Esophagus squamous epithelium (tissue), 5 donors: ENCODE results near the gene OR51B4. TPM values are rescaled to one million over a fixed set of nuclear protein-coding genes. Genes with fewer than 3 reads are reported as not detected.
"Not testable (repeated sequence)": the region's sequence is repeated elsewhere in the genome, so short reads cannot be mapped to it uniquely, and the experiment has no call there.

Experiments used
- DNase-seq: peaks from one replicate; lab custom pipeline; 2025; lab: John Stamatoyannopoulos, UW
- H3K27ac ChIP-seq, 4 donors: fragments of 200-600 bp; sonication (generic); one replicate each; pipeline ENCODE4 v1.5.1; 2016 to 2019; ENCODE audit warnings: mild to moderate bottlenecking in 1 of 4
- H3K27me3 ChIP-seq, 4 donors: fragments of 200-600 bp; sonication (generic); 1 replicate in 3 of 4; 2 replicates in 1 of 4; pipeline versions ENCODE4 v1.5.1 to v1.6.0; 2017 to 2021; ENCODE audit warnings: antibody characterized with exemption in 1 of 4
- H3K36me3 ChIP-seq, 3 donors: fragments of 200-600 bp; sonication (generic); one replicate each; pipeline ENCODE4 v1.5.1; 2016 to 2019
- H3K4me1 ChIP-seq, 3 donors: fragments of 200-600 bp; sonication (generic); one replicate each; pipeline ENCODE4 v1.5.1; 2017 to 2019
- H3K4me3 ChIP-seq, 4 donors: fragments of 200-600 bp; sonication (generic); 1 replicate in 3 of 4; 2 replicates in 1 of 4; pipeline ENCODE4 v1.5.1; 2016 to 2019; ENCODE audit warnings: mild to moderate bottlenecking in 2 of 4, moderate library complexity in 1 of 4
- H3K9me3 ChIP-seq, 3 donors: fragments of 200-600 bp; sonication (generic); one replicate each; pipeline ENCODE4 v1.5.1; 2016 to 2019
- CTCF ChIP-seq, 6 experiments: fragments of 450-650 bp in 4 of 6; fragments of 200-600 bp in 2 of 6; sonication (generic) in 2 of 6; IDR thresholded peaks; one replicate each; pipeline ENCODE4 v1.5.1; 2016 to 2019; ENCODE audit warnings: antibody characterized with exemption in 6 of 6, mild to moderate bottlenecking in 4 of 6, moderate library complexity in 4 of 6
- POLR2A ChIP-seq, 4 donors: fragments of 450-650 bp; IDR thresholded peaks; one replicate each; pipeline ENCODE4 v1.6.1; 2017; ENCODE audit warnings: antibody characterized with exemption in 4 of 4, mild to moderate bottlenecking in 4 of 4, moderate library complexity in 3 of 4
- WGBS, 2 donors: methylation state at CpG; one replicate each; pipeline ENCODE4 v1.1.5; 2018; 5-methylcytosine and 5-hydroxymethylcytosine counted together
- intact Hi-C: fragments of 100-400 bp; cut with DNase I; formaldehyde crosslinking; loops from one replicate; pipeline ENCODE4 v1.15.0; 2022
- total RNA-seq, 4 donors: library from RNA; depleted of rRNA; stranded (reverse); fragments of >200 nt; gene quantifications; one replicate each; pipeline ENCODE4 v1.1.0, GENCODE V29; 2016
- donor health status: DM: yes; HTN: yes; CAD: no.

OR51B4 gene
- total RNA-seq, 4 donors from 2014 or later, result not detected

- H3K9me3 ChIP-seq, result no peaks in the 10 kb centered on the region
Observed at GRCh38 chr11:5304046-5304445, 2.3 kb upstream of the OR51B4 start.

GRCh38 chr11:5303626-5304025 is 1.9 kb upstream of the OR51B4 start:
- whole genome bisulfite sequencing, 2 donors, result 79 to 80% methylated on average over 5 of the region's 5 CpGs
- Histone ChIP-seq H3K27ac (no peak overlapping the region), H3K9me3 (no peaks in the 10 kb centered on the region), H3K27me3 (no peaks in the 10 kb centered on the region), H3K4me3 (no peak overlapping the region), H3K4me1 (no peaks in the 10 kb centered on the region), H3K36me3 (no peaks in the 10 kb centered on the region)
- intact Hi-C loops, result no loop called here
- no peak for DNase-seq
- TF ChIP-seq CTCF (IDR thresholded peaks at IDR 0.05) (no peak), POLR2A (IDR thresholded peaks at IDR 0.05) (no peak)

More at GRCh38 chr11:5304046-5304445, 2.3 kb upstream of the OR51B4 start:
- H3K27me3 ChIP-seq, result no peaks in the 10 kb centered on the region
- H3K36me3 ChIP-seq, result no peaks in the 10 kb centered on the region
- no peak for DNase-seq
- H3K27ac ChIP-seq, result no peak overlapping the region
- intact Hi-C loops, result no loop called here
- H3K4me3 ChIP-seq, result no peak overlapping the region
- 83 to 100% methylated on average over 1 of the region's 1 CpG for WGBS, 2 donors
- TF ChIP-seq POLR2A (IDR thresholded peaks at IDR 0.05) (no peak), CTCF (IDR thresholded peaks at IDR 0.05) (no peak)
- H3K4me1 ChIP-seq, result no peaks in the 10 kb centered on the region

GRCh38 chr11:5300251-5300650 is 1.5 kb downstream of the OR51B4 start:
- H3K4me3 ChIP-seq, result no peak overlapping the region
- H3K4me1 ChIP-seq, result no peaks in the 10 kb centered on the region
- intact Hi-C loops, result no loop called here
- no peak overlapping the region for H3K27ac ChIP-seq
- TF ChIP-seq CTCF (IDR thresholded peaks at IDR 0.05) (no peak), POLR2A (IDR thresholded peaks at IDR 0.05) (no peak)
- no peaks in the 10 kb centered on the region for H3K27me3 ChIP-seq
- H3K9me3 ChIP-seq, result no peaks in the 10 kb centered on the region
- H3K36me3 ChIP-seq, result no peaks in the 10 kb centered on the region
- DNase-seq, result no peak
- WGBS, 2 donors, result 48 to 64% methylated on average over 3 of the region's 3 CpGs

DNA sequence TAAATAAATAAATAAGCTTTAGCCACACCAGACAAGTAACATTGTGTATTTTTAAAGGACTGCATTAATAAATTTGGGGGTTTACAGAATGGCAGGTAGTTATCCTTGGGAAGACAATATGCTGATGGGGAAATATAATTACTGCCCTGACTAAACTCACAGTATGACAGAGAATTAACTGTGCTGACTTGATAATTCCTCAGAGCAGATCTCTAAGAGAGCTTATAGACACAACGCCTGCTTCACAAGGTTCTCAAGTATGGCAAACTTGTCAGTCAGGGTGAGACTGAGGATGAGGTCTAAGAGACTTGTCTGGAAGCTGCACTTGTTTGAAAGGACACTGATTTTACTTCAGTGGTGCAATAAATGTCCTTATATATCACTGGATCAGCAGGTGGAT is 3.3 kb downstream of the OR51B4 start:
- H3K27ac ChIP-seq, result no peak overlapping the region
- H3K9me3 ChIP-seq, result no peaks in the 10 kb centered on the region
- 50 to 79% methylated on average over 1 of the region's 1 CpG for WGBS, 2 donors
- no peaks in the 10 kb centered on the region for H3K4me1 ChIP-seq
- TF ChIP-seq POLR2A (IDR thresholded peaks at IDR 0.05), result no peak
- no peak for TF ChIP-seq CTCF (IDR thresholded peaks at IDR 0.05)
- H3K27me3 ChIP-seq, result no peaks in the 10 kb centered on the region
- no peak overlapping the region for H3K4me3 ChIP-seq
- H3K36me3 ChIP-seq, result no peaks in the 10 kb centered on the region
- intact Hi-C loops, result no loop called here
- DNase-seq, result no peak

- H3K36me3 ChIP-seq, result no peaks in the 10 kb centered on the region
- no peak for TF ChIP-seq POLR2A (IDR thresholded peaks at IDR 0.05)
- H3K4me3 ChIP-seq, result no peak overlapping the region
- intact Hi-C loops, result no loop called here
- no peak for DNase-seq
- WGBS, 2 donors, result 52 to 59% methylated on average over 4 of the region's 4 CpGs
- no peak overlapping the region for H3K27ac ChIP-seq
- no peaks in the 10 kb centered on the region for H3K27me3 ChIP-seq
- H3K9me3 ChIP-seq, result no peaks in the 10 kb centered on the region
- no peaks in the 10 kb centered on the region for H3K4me1 ChIP-seq
Observed at GRCh38 chr11:5297721-5298323, 3.9 kb downstream of the OR51B4 start.

DNA sequence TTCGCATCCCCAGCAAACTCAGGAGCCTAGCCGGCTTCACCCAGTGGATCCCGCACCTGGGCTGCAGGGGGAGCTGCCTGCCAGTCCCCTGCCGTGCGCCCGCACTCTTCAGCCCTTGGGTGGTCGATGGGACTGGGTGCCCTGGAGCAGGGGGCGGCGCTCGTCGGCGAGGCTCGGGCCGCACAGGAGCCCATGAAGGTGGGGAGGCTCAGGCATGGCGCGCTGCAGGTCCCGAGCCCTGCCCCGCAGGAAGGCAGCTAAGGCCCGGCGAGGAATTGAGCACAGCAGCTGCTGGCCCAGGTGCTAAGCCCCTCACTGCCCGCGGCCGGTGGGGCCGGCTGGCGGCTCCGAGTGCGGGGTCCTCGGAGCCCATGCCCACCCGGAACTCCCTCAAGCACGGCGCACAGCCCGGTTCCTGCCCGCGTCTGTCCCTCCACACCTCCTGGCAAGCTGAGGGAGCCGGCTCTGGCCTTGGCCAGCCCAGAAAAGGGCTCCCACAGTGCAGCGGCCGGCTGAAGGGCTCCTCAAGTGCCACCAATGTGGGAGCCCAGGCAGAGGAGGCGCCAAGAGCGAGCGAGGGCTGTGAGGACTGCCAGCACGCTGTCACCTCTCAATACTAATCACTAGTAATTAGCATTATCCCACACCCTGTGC is 7.3 kb downstream of the OR51B4 start:
- H3K36me3 ChIP-seq, H3K27ac ChIP-seq, H3K4me1 ChIP-seq, H3K27me3 ChIP-seq, DNase-seq, H3K4me3 ChIP-seq, H3K9me3 ChIP-seq, intact Hi-C loops: not testable (repeated sequence)
- WGBS, 2 donors, result 92 to 94% methylated on average over 3 to 8 of the region's 41 CpGs
